Retinal pigment epithelial cell (primary cell): ENCODE results near the gene LAPTM5.

Source experiments
- DNase-seq: peaks from one replicate; pipeline ENCODE4 v3.0.0-alpha.2; 2010; ENCODE audit warnings: low read depth
- H3K4me3 ChIP-seq: 2 replicates; pipeline ENCODE4 v1.5.1; 2011; ENCODE audit warnings: mild to moderate bottlenecking, low read length, control low read depth, moderate library complexity
- TF ChIP-seq, protein P1 (sequence below): conservative IDR thresholded peaks from 2 replicates; pipeline ENCODE4 v1.5.1; 2011; ENCODE audit warnings: low read depth, low read length, control low read depth, inconsistent platforms

The LAPTM5 gene

DNA sequence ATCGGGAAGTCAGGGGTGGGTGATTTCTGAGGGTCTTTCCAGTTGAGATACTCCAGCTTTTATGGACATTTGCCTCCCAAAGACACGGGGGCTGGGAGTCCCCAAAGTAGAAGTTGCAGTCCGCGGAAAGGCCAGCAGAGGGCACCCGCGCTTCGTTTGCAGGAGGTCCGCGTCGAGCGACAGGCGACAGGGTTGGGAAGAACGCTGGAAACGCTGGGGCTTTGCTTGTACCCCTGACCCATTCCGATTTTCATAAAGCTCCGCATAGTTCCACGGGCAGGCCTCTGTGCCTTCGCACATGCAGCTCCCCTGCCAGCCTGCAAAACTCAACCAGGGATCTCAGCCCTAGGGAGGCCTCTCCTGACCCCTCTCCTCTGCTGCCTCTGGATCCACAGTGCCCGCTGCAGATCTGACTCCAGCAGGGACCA, 44.2 kb upstream of the LAPTM5 start:
- no peak overlapping the region for H3K4me3 ChIP-seq
- TF ChIP-seq, protein P1, sequence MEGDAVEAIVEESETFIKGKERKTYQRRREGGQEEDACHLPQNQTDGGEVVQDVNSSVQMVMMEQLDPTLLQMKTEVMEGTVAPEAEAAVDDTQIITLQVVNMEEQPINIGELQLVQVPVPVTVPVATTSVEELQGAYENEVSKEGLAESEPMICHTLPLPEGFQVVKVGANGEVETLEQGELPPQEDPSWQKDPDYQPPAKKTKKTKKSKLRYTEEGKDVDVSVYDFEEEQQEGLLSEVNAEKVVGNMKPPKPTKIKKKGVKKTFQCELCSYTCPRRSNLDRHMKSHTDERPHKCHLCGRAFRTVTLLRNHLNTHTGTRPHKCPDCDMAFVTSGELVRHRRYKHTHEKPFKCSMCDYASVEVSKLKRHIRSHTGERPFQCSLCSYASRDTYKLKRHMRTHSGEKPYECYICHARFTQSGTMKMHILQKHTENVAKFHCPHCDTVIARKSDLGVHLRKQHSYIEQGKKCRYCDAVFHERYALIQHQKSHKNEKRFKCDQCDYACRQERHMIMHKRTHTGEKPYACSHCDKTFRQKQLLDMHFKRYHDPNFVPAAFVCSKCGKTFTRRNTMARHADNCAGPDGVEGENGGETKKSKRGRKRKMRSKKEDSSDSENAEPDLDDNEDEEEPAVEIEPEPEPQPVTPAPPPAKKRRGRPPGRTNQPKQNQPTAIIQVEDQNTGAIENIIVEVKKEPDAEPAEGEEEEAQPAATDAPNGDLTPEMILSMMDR = peak; percentile 93
- no peak for DNase-seq

GRCh38 chr1:30799233-30799511, 41.6 kb upstream of the LAPTM5 start:
- no peak for DNase-seq
- TF ChIP-seq, protein P1 = no peak
- H3K4me3 ChIP-seq = no peak overlapping the region

- TF ChIP-seq, protein P1 = no peak
- H3K4me3 ChIP-seq = no peak overlapping the region
- no peak for DNase-seq
These were observed 41.0 kb upstream of the LAPTM5 start for GRCh38 chr1:30798389-30799232.

DNA sequence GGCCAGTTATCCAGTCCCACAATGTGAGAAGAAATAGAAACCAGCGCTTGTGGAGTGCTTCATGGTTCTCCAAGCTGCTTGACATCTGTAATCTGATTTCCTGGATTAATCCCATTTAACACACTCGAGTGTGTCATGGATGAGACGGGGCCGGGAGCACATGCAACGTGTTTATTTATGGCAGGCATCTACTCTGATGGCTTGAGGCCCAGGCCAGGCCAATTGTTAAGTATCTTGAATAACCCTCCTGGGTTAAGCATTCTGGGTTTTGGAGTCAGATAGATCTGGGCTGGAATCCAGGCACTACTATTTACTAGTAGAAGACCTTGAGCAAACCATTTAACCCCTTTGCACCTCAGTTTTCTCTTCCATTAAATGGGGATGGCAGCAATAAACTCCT, 37.5 kb upstream of the LAPTM5 start:
- H3K4me3 ChIP-seq = no peak overlapping the region
- DNase-seq = no peak
- TF ChIP-seq, protein P1 = no peak

DNA sequence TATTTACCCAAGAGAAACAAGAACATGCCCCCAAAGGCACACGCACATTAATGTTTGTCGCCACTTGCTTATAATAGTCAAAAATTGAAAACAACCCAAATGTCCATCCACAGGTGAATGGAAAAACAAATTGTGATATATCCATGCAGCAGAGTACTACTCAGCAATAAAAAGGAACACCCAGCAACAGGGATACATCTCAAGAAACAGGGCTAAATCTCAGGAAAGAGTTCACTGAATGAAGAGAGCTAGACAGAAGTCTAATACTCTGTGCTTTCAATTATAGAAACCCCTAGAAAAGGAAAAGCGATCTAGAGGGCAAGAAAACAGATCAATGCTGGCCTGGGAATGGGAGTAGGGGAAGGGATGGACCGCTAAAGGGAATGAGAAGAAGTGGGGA, 36.7 kb upstream of the LAPTM5 start:
- DNase-seq = no peak
- TF ChIP-seq, protein P1 = no peak
- no peak overlapping the region for H3K4me3 ChIP-seq

DNA sequence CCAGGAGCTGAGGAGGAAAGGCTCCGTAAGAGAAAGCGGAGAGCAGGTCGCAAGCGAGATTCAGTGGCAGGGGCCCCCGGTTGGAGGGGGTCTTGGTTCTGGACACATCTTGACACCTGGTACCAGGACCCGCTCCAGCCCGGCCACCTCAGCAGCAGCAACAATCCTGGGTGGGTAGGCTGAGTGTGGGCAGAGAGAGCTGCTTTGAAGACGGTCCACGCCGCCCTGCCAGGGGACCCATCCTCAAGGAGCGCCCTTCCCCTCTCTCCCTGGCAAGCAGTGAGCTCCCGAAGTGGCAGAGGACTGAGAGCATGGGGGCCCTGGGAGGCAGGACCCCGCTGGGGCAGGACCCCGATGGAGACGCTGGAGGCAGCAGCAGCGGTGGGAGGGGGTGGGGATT, 35.6 kb upstream of the LAPTM5 start:
- no peak overlapping the region for H3K4me3 ChIP-seq
- TF ChIP-seq, protein P1 = no peak
- DNase-seq = no peak

DNA sequence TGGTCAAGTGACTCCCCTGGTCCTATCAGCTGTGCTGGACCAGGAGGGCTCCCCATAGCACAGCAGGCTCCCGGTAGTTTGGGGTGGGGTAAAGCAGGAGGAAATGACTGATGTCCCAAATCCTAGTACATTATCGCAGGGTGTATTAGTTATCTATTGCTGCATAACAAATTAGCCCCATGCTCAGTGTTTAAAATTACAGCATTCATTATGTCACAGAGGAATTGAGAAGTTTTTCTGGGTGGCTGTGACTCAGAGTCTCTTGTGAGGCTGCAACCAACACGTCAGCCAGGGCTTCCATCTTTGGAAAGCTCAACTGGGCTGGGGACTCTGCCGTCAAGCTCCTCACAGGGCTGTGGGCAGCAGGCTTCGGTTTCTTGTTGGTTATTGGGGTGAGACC, 34.3 kb upstream of the LAPTM5 start:
- TF ChIP-seq, protein P1 = no peak
- no peak for DNase-seq
- H3K4me3 ChIP-seq = no peak overlapping the region
